Measurements from ENCODE around the gene TNFRSF6B. TPM values are rescaled to one million over a fixed set of nuclear protein-coding genes. Genes with fewer than 3 reads are reported as not detected.
"Not testable (repeated sequence)": the region's sequence is repeated elsewhere in the genome, so short reads cannot be mapped to it uniquely, and the experiment has no call there.

TNFRSF6B gene
- polyA plus RNA-seq, 1 donor = 1.6 TPM

DNA sequence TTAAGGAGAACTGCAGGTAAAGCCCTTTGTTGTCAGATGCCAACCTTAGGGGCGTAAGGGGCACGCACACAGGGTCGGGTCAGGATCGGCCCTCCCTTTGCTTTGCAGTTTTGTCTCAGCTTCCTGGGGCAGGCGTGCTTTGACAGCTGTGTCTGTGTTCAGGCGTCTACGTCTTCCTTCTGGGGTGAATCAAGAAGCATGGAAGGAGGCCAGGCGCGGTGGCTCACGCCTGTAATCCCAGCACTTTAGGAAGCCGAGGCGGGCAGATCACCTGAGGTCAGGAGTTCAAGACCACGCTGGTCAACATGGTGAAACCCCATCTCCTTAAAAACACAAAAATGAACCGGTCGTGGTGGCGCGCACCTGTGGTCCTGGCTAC, 12.7 kb downstream of the TNFRSF6B start:
- no peak for DNase-seq

GRCh38 chr20:63711085-63711645, 14.7 kb downstream of the TNFRSF6B start:
- no peak for DNase-seq

DNA sequence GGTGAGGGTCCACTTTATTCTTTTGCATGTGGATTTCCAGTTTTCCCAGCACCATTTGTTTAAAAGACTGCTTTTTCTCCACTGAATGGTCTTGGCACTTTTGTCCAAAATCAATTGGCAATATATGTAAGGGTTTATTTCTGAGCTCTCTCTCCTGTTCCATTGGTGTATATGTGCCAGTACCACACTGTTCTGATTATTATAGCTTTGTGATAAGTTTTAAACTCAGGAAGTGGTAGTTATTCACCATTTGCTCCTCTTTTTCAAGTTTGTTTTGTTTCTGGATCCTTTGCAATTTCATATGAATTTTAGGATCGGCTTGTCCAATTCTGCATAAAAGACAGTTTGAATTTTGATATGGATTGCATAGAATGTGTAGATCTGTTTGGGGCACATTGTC, 15.7 kb downstream of the TNFRSF6B start:
- DNase-seq = no peak

DNA sequence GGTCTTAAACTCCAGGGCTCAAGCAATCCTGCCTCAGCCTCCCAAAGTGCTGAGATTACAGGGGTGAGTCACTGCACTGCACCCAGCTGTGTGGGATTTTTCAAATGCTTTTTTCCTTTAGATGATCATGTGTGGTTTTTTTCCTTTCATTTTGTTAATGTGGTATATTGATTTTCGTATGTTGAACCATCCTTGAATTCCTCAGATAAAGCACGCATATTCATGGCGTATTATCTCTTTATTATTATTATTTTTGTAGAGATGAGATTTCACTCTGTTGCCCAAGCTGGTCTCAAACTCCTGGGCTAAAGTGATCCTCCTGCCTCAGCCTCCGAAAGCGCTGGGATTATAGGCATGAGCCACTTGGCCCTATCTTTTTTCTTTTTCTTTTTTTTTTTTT, 18.4 kb downstream of the TNFRSF6B start:
- no peak for DNase-seq

DNA sequence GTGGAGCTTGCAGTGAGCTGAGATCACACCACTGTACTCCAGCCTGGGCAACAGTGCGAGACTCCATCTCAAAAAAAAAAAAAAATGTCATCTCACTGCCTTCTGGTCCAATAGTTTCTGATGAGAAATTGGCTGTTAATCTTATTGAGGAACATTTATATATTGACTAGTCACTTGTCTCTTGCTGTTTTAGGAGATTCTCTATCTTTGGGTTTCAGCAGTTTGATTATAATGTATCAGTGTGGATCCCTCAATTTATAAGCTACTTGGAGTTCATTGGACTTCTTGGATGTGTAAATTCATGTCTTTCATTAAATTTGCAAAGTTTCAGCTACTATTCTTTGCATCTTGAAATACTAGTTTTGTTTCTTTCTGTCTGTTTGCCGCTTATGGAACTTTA, 22.5 kb downstream of the TNFRSF6B start:
- DNase-seq = no peak

DNA sequence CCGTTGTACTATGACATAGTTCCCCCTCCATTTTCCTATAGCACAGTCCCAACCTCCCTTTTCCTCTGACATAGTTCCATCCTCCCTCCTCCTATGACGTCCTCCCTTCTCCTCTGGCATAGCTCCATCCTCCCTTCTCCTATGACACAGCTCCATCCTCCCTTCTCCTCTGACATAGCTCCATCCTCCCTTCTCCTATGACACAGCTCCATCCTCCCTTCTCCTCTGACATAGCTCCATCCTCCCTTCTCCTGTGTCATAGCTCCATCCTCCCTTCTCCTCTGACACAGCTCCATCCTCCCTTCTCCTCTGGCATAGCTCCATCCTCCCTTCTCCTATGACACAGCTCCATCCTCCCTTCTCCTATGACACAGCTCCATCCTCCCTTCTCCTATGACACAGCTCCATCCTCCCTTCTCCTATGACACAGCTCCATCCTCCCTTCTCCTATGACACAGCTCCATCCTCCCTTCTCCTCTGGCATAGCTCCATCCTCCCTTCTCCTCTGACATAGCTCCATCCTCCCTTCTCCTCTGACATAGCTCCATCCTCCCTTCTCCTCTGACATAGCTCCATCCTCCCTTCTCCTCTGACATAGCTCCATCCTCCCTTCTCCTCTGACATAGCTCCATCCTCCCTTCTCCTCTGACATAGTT, 26.6 kb downstream of the TNFRSF6B start:
- DNase-seq = not testable (repeated sequence)

DNA sequence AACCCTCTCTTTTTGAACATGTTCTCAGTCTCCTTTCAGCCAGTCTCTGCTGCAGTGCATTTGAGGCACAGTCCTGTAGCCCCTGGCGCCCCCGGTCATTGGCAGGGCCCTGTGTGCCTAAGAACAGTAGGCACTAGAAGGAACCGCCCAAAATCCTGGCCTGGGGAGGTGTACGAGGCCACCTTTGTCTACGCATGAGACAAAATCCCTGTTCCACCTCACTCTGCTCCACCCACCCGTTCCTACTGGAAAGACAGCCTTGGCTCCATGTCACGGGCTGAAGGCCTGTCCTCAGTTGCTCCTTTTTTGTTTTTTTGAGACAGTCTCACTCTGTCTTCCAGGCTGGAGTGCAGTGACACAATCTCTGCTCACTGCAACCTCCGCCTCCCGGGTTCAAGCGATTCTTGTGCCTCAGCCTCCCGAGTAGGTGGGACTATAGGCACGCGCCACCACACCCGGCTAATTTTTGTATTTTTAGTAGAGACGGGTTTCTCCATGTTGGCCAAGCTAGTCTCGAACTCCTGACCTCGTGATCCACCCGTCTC, 33.8 kb downstream of the TNFRSF6B start:
- not testable (repeated sequence) for DNase-seq

DNA sequence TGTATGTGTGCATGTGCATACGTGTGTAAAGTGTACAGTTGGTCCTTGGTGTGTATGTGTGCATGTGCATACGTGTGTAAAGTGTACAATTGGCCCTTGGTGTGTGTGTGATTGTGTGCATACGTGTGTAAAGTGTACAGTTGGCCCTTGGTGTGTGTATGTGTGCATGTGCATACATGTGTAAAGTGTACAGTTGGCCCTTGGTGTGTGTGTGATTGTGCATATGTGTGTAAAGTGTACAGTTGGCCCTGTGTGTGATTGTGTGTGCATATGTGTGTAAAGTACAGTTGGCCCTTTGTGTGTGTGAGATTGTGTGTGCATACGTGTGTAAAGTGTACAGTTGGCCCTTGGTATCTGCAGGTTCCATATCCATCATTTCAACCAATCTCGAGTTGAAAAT, 35.0 kb downstream of the TNFRSF6B start:
- no peak for DNase-seq

DNA sequence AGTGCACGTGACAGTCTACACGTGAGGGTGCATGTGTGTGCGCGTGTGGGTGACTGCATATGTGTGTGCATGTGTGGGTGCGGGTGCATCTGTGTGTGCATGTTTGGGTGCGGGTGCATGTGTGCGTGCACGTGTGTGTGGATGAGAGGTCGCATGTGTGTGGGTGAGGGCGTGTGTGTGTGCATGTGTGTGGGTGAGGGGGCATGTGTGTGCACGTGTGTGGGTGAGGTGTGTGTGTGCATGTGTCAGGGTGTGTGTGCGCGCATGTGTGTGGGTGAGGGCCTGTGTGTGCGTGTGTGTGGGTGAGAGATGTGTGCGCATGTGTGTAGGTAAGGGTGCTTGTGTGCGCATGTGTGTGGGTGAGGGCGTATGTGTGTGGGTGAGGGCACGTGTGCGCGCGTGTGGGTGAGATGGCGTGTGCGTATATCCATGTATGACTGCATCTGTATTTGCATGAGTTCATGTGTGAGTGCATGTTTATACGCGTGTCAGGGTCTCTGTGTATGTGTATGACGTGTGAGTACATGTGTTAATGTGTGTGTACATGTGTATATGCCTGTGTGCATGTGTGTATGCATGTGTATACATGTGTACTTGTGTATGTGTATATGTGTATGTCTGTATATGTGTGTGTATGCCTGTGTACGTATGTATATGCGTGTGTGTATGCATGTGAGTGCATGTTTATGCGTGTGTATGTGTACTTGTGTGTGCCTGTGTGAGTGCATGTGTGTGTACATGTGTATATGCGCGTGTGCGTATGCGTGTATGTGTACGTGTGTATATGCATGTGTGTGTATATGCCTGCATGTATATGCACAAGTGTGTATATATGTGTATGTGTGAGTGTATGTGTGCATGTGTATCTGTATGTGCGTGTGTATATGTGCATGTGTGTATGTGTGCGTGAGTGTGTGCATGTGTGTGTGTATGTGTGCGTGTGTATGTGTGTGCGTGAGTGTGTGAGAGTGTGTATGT, 36.0 kb downstream of the TNFRSF6B start:
- DNase-seq = no peak

DNA sequence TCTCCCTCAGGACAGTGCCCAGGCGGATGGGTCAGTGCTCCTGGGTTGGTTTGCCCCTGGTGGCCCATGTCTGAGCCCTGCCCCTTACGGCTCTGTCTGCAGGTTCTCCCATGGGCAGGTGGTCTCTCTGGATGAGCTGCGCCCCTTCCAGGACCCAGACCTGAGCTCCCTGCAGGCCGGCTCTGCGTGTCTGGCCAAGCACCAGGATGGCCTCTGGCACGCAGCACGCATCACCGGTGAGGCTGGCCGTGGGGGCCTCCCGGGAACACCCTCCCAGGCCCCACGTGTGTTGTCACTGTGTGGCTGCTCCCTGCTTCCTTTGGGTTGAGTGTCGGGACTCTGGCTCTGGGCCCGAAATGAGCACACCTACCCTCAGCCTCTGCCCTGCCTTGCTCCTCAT, 36.7 kb downstream of the TNFRSF6B start:
- no peak for DNase-seq

GRCh38 chr20:63733579-63734081, 37.2 kb downstream of the TNFRSF6B start:
- DNase-seq = no peak

DNA sequence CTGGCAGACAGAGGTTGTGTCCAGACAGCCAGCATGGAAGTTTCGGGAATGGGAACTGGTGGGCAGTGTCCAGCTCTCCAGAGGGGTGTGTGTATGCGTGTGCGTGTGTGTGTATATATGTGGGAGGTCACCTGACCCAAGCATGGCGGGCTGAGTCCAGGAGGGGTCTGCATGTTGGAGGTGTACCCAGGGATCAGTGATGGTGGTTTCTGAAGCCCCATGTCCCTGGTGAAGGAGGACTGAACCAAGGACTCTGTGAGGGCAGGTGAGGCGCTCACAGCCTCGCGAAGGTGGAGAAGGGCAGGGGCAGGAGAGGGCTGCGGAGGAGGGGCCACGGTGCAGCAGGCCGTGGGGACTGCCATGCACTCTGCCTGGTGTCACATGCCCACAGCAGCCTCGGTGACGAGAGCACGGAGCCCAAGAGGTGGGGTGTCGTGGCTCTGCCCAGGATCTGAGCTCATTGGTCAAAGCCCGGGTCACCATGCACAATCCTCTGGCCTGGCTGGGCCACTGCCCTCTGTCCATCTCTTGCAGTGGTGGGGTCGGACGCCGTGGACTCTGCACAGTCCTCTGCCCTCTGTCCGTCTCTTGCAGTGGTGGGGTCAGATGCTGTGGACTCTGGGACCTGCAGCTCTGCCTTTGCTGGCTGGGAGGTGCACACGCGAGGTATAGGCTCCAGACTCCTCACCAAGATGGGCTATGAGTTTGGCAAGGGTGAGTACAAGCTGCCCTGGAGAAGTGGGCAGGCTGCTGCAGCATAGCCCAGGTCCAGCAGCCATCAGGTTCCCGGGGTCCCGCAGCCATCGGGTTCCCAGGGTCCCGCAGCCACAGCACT, 37.9 kb downstream of the TNFRSF6B start:
- DNase-seq = no peak

DNA sequence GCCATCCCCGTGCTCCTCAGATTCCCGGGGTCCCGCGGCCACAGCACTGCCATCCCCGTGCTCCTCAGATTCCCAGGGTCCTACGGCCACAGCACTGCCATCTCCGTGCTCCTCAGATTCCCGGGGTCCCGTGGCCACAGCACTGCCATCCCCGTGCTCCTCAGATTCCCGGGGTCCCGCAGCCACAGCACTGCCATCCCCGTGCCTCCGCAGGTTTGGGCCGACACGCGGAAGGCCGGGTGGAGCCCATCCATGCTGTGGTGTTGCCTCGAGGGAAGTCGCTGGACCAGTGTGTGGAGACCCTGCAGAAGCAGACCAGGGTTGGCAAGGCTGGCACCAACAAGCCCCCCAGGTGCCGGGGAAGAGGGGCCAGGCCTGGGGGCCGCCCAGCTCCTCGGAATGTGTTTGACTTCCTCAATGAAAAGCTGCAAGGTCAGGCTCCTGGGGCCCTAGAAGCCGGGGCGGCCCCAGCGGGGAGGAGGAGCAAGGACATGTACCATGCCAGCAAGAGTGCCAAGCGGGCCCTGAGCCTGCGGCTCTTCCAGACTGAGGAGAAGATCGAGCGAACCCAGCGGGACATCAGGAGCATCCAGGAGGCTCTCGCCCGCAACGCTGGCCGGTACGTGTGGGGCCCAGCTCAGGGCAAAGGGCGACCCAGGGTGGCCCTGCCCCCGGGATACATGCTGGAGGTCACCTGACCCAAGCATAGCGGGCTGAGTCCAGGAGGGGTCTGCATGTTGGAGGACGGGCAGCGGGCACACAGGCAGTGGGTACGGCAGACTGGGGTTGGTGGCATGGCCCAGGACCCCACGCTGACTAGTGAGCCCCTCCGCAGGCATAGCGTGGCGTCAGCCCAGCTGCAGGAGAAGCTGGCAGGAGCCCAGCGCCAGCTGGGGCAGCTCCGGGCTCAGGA, 38.8 kb downstream of the TNFRSF6B start:
- DNase-seq = no peak

DNA sequence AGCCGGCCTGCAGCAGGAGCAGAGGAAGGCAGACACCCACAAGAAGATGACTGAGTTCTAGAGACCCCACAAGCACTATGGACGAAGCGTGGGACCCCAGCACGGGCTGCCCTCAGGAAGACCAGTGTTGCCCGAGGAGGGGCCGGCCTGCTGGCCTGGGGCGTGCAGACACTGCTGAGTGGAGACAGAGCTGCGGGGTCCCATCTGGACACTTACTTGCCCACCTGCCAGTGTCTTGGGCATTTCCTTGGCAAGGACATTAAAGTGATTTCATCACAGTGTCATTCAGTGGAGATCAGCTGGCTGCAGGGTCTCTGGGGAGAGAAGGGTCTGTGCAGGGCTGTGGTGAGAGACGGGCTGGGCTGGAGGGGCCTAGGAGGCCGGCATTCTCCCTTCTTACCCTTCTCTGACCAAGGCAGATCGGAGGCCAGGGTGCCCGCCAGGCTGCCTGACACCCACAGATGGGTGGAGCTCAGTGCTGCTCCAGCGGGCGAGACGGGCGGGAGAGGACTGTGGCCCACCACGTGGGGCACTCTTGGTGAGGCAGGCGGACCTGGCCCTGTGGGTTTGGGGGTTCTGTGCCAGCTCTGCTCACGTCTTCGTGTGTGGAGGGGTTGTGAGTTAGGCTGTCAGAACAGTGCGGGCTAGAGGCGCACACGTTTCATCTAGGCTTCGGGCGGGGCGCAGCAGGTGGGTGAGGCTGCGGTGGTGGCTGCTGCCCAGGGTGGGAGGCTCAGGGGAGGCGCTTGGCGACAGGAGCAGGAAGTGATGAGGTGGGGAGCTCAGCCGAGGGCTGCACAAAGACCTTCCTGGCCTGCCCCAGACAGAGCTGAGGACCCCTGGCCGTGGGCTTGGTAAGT, 39.6 kb downstream of the TNFRSF6B start, which contains the start of gene LIME1:
Gene LIME1, plus strand, starts transcription at position 806 of the 860 bp plus-strand sequence. CDS start 886 bp downstream, outside the sequence.
- no peak for DNase-seq

GRCh38 chr20:63736893-63737694, 40.6 kb downstream of the TNFRSF6B start:
- DNase-seq = no peak

- no peak for DNase-seq
Measured at GRCh38 chr20:63737695-63737944, 41.2 kb downstream of the TNFRSF6B start.

- DNase-seq = no peak
Measured at GRCh38 chr20:63737945-63738686, 41.7 kb downstream of the TNFRSF6B start.

DNA sequence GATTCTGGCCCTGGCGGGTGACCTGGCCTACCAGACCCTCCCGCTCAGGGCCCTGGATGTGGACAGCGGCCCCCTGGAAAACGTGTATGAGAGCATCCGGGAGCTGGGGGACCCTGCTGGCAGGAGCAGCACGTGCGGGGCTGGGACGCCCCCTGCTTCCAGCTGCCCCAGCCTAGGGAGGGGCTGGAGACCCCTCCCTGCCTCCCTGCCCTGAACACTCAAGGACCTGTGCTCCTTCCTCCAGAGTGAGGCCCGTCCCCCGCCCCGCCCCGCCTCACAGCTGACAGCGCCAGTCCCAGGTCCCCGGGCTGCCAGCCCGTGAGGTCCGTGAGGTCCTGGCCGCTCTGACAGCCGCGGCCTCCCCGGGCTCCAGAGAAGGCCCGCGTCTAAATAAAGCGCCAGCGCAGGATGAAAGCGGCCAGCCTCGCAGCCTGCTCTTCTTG, 42.3 kb downstream of the TNFRSF6B start:
- DNase-seq = peak; percentile 65

Data from hindlimb muscle (tissue), 1 donor.